GM19328 (cell line): ENCODE results near the gene INHBE.

Experiments used
- ATAC-seq: cut with Tn5 transposase; IDR thresholded peaks from one replicate; pipeline ENCODE4 v1.9.1; 2021; ENCODE audit warnings: mild to moderate bottlenecking, moderate library complexity; ENCODE audit not compliant: unreplicated experiment

INHBE gene

GRCh38 chr12:57459750-57460467 lies 4.8 kb downstream of the INHBE start, which contains the start of gene GLI1:
Gene GLI1 (plus strand): TSS chr12:57459785. CDS start chr12:57463692, 3,907 bp downstream.
- ATAC-seq, result no peak

GRCh38 chr12:57460468-57460784 lies 5.3 kb downstream of the INHBE start:
- ATAC-seq, result no peak

DNA sequence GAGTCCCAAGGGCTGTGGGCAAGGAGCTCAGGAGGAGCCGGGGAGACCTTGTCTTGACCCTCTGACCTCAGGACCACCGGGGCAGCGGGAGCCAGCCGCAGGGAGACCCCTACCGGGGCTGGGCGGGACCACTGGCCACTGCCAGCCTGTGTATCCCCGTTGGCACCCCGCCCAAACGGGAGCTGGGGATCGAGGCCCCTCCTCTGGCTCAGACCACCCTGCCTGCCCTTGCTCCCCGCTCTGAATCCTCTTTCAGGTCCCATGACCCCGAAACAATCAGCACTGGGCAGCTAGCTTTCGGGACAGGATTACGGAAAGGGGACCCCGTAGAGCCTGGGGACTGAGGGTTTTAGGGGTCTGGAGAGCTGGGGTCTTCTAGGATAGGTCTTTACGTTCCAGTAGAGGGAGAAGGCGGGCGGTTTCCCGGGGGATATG lies 5.8 kb downstream of the INHBE start:
- ATAC-seq, result no peak

- ATAC-seq, result no peak
Measured at GRCh38 chr12:57461276-57461916, 6.3 kb downstream of the INHBE start.

DNA sequence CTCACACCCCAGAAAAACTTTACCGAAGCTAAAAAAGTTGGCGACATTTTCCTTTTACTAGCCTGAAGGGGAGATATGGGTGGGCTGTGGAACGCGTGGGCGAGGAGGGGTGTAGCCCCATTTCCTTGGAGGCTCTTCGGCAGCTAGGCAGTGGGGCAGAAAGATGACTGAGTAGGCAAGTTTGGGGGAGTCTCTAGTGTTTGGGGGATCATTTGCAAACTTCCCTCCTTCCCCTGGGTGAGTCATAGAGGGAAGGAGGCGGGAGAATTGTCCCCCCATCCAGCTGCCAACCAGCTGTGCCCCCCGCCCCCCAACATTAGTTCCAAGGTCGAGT lies 6.8 kb downstream of the INHBE start:
- ATAC-seq, result no peak

DNA sequence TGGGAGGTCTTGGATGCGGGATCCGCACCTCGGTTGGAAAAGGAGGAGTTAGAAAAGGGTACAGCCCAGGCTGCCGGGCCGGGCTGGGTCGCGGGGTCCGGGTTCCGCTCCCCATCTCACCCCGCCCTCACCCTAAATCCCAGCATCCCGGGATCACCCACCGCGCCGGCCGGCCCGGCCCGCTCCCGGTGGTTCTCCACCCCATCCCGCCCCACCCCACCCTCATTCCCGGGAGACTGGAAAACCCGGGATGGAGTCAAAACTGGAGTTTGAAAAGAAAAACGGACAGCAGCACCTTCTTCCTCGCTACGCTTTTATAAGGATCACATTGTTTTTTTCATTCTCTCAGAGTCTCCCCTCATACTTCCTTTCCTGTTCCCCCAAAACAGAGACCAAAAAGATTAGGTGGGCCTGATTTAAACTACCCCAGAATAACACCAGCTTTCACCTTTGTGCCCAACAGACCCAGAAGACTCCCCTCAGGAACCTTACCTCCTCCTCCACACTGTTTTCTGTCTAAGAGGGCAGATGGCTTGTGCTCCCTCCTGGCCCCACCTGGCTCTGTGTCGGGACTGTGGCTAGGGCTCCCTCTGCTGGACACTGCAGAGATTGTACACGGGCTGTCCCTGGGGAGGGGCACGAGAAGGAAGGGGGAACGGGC lies 7.3 kb downstream of the INHBE start:
- ATAC-seq, result peak; percentile 61

DNA sequence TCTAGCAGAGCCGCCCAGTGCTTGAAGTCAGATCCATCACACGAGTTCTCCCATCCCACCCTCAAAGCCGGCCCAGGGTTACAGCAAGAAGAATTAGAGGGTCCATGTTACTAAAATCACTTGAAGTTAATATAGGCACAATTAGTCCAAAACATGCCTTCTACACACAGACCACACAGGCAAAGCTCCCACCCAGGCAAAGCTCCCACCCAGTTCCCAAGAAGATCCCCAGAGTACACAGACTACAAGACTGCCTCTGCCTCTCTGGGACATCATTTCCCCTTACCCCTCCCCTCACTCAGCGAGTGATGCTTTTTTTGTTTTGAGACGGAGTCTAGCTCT lies 7.8 kb downstream of the INHBE start:
- no peak for ATAC-seq

GRCh38 chr12:57464569-57464968 lies 9.5 kb downstream of the INHBE start:
- no peak for ATAC-seq

GRCh38 chr12:57465030-57465746 lies 10.1 kb downstream of the INHBE start:
- ATAC-seq, result no peak

DNA sequence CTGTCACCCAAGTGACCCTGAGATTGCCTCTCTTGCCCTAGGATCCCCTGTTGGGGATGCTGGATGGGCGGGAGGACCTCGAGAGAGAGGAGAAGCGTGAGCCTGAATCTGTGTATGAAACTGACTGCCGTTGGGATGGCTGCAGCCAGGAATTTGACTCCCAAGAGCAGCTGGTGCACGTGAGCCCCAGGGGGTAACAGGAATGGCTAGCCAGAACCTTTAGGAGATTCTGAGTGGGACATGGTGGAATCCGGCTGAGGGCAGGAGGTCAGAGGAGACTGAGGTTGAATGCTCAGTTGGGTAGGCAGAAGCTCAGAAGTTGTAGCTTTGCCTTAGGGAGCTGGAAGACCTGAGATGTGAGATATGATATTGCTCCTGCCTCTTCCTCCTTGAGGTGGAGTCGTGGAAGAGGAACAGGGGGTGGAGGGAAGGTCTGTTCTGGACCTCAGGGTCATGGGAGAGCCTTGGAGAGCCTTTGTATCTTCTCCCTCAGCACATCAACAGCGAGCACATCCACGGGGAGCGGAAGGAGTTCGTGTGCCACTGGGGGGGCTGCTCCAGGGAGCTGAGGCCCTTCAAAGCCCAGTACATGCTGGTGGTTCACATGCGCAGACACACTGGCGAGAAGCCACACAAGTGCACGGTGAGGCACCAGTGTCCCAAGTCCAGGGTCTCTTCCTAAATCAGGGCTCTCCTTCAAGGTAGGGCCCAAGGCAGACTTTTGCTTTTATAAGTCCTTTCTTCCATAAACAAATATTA lies 10.8 kb downstream of the INHBE start:
- ATAC-seq, result no peak

DNA sequence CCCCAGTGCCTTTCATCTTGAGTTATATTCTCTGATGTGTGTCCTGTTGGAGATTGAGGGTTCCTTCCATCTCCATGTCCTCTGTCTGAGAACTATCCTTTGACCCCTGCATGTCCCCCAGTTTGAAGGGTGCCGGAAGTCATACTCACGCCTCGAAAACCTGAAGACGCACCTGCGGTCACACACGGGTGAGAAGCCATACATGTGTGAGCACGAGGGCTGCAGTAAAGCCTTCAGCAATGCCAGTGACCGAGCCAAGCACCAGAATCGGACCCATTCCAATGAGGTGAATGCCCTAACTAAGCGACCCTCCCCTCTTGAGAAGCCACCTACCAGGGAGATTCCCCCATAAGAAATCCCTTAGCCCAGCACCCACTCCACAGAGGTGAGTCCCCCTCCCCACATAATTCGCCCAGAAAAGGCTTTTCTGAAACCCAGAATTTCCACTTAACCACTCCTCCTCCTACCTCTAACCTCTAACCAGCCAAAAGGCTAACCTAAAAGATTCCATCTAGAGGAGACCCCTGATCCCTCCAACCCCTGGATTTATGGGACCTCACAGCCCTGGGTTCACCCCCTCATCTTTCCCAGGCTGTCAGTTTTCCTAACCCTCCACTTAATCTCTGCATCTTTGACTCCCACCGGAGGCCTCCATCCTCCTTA lies 12.2 kb downstream of the INHBE start:
- no peak for ATAC-seq

DNA sequence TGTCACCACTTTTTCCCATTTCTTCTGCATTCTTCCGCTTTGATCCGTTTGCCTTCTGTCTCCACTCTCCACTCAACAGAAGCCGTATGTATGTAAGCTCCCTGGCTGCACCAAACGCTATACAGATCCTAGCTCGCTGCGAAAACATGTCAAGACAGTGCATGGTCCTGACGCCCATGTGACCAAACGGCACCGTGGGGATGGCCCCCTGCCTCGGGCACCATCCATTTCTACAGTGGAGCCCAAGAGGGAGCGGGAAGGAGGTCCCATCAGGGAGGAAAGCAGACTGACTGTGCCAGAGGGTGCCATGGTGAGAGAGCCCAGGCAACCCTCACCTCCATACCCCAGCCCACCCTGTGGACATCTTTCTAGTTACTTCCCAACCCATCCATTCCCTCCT lies 12.8 kb downstream of the INHBE start:
- ATAC-seq, result no peak

- ATAC-seq, result no peak
Measured at GRCh38 chr12:57469296-57470164, 14.4 kb downstream of the INHBE start.

GRCh38 chr12:57470286-57470969 lies 15.3 kb downstream of the INHBE start:
- ATAC-seq, result no peak

DNA sequence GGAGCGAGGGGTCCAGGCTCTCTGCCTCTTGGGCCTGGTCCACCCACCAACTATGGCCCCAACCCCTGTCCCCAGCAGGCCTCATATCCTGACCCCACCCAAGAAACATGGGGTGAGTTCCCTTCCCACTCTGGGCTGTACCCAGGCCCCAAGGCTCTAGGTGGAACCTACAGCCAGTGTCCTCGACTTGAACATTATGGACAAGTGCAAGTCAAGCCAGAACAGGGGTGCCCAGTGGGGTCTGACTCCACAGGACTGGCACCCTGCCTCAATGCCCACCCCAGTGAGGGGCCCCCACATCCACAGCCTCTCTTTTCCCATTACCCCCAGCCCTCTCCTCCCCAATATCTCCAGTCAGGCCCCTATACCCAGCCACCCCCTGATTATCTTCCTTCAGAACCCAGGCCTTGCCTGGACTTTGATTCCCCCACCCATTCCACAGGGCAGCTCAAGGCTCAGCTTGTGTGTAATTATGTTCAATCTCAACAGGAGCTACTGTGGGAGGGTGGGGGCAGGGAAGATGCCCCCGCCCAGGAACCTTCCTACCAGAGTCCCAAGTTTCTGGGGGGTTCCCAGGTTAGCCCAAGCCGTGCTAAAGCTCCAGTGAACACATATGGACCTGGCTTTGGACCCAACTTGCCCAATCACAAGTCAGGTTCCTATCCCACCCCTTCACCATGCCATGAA lies 16.0 kb downstream of the INHBE start:
- no peak for ATAC-seq

GRCh38 chr12:57471661-57472060 lies 16.6 kb downstream of the INHBE start:
- no peak for ATAC-seq

DNA sequence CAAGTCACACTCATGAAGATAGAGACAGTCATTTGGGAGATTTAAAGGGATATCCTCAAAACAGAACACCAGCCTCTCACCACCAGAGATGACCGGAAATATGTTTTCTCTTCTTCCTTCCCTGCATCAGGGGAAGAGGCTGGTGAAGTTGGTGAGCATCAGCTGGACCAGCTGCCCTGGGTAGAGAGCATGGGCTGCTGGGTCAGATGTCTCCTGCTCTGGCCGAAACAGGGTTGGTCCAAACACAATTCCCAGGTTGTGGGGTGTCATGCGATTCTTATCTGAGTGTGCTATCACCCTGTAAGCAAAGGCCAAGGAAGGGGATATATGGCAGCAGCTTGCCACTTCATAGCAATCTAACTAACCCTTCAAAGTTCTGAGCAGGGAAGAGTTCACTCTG lies 17.3 kb downstream of the INHBE start:
- ATAC-seq, result no peak

DNA sequence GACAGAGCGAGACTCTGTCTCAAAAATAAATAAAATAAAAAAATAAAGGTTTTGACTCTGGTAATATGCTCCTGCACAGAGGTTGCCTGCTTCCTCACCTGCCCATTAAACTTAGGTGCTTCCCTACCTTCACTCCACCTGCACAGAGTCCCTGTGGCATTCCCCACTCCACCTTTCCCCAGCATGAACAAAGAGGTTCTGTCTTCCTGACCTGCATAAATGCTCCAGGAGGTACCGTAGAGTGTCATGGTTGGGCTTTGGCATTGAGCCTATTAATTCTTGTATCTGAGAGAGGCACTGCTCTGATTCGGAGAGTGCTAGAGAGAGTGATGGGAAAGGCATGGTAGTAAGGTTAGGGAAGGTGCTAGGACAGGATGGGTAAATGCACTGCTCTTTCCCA lies 18.3 kb downstream of the INHBE start:
- no peak for ATAC-seq
